Stimulated activated CD4-positive, alpha-beta T cell treated with anti-CD3 and anti-CD28 coated beads, Interleukin-4, amount 100 ng/mL, for 48 hours (primary cell): Measurements from ENCODE around the gene HBE1.
"Not testable (repeated sequence)": the region's sequence is repeated elsewhere in the genome, so short reads cannot be mapped to it uniquely, and the experiment has no call there.

Experiments
- DNase-seq, 2 donors: peaks; one replicate each; pipeline ENCODE4 v3.0.0-alpha.2; 2020; ENCODE audit warnings: low read depth in 2 of 2

The HBE1 gene

DNA sequence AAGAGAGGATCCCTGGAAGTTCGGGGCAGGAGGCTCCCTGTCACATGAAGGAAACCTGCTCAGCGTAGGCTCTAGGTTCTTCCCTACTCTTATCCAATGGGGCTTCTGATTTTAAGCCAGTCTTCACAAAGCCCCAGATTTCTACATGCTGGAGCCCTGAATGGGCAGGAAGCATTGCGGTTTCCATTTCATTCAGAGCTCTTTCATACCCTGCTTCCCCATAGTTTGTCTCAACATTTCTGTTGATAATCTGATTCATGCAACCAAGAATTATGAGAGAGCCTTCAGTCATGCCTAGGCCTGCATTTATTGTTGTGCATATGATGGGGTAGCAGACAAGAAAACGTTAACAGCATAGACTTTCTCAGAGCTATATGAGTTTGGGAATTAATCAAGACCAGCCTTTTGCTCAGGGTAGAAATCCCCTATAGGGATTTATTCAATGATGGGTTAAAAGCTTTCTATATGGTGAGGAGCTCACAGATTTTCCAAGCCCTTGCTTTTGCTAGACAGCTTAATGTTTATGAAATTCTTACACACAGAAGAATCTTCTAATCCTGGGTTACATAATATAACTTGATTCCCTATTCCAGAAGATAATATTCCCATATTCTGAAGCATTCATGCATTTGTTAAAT is 16.1 kb upstream of the HBE1 start:
- no peak for DNase-seq

DNA sequence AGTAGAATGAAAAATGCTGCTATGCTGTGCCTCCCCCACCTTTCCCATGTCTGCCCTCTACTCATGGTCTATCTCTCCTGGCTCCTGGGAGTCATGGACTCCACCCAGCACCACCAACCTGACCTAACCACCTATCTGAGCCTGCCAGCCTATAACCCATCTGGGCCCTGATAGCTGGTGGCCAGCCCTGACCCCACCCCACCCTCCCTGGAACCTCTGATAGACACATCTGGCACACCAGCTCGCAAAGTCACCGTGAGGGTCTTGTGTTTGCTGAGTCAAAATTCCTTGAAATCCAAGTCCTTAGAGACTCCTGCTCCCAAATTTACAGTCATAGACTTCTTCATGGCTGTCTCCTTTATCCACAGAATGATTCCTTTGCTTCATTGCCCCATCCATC is 14.9 kb upstream of the HBE1 start:
- no peak for DNase-seq

DNA sequence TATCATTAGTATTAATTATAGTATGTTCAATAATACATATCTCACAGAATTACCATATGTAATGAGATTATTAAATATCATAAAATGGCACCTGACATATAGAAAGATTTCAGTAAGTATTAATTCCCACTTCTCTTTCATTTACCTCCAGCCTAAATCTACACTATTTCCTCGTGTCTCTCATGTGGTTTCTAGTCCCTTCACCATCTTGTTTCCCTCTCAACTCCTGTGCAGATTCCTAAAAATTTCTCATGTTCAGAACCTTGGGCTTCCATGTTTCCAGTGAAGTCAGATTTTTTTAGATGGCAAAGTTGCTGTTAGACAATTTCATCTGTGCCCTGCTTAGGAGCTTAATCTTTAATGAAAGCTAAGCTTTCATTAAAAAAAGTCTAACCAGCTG is 14.1 kb upstream of the HBE1 start:
- no peak for DNase-seq

DNA sequence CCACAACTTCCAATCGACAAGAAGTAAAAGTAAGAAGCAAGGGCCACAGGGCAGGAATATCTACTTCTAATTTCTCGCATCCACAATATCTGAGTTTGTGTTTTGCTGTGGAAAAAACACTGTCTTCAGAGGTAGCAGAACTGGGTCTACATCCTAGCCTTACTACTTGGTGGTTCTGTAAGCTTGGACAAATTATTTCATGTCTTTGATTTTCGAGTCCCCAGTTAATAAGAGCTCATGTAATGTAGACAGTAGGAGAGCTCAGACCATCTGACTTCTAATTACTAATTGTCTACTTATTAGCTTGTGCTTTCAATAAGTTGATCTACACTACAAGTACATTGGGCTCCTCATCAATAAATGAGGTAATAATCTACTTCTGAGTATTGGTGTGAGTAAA is 13.3 kb upstream of the HBE1 start:
- DNase-seq, result no peak

DNA sequence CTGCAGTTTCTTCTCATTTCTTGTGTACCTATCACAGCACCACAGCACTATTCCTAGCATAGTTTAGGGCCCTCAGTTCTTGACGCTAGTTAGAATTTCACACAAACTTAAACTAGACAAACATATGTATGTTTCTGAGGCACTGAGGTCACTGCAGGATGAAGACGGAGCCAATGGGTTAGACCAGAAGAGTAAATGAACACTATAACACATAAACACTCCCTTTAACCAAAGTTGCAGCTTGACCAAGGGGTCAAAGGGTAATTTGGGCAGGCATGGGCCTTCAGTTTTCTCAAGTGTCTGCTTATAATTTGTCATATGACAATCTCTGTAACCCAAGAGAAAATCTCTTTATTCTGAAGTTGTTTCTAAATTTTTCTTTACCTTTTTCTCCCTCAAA is 12.9 kb upstream of the HBE1 start:
- no peak for DNase-seq

DNA sequence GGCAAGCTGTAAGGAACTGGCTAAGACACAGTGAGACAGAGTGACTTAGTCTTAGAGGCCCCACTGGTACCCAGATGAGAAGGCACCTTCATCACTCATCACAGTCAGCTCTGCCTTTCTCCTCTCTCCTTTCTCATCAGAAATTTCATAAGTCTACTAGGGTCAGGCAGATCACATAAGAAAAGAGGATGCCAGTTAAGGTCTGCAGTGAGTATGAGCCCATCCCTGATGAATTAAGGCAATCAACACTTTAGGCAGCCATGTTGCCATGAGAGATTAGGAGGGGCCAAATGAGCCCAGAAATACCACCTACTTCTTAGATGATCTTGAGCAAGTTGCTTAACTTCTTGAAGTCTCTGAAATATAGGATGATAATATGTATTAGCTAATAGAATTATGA is 11.9 kb upstream of the HBE1 start:
- no peak for DNase-seq

DNA sequence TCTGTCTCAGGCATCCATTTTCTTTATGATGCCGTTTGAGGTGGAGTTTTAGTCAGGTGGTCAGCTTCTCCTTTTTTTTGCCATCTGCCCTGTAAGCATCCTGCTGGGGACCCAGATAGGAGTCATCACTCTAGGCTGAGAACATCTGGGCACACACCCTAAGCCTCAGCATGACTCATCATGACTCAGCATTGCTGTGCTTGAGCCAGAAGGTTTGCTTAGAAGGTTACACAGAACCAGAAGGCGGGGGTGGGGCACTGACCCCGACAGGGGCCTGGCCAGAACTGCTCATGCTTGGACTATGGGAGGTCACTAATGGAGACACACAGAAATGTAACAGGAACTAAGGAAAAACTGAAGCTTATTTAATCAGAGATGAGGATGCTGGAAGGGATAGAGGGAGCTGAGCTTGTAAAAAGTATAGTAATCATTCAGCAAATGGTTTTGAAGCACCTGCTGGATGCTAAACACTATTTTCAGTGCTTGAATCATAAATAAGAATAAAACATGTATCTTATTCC is 10.9 kb upstream of the HBE1 start:
- peak; percentile 3 for DNase-seq

DNA sequence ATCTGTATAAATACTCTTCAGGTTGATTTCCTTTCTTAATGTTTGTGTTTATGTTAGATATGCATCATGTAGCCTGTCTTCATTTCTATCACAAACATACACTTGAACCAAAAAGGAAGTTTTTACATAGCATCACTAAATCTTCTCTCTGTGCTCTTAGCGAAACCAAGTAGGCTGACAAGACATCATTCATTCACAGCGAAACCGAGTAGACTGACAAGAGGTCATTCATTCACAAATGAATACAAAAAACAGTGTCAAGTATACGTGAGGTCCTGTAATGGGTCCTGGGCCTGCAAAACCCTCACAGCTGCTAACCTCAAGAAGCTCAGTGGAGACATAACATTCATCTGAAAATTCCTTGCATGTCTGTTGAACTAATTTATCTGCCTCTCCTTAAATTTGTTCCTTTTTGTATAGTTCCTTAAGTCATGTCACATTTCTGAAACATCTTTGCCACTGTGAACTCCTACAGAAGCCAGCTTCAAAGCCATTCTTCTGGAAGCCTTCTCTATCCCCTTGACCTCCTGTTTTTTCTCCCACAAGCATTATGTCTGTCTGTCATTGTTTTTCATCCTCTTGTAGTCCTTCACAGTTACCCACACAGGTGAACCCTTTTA is 9.8 kb upstream of the HBE1 start:
- no peak for DNase-seq

DNA sequence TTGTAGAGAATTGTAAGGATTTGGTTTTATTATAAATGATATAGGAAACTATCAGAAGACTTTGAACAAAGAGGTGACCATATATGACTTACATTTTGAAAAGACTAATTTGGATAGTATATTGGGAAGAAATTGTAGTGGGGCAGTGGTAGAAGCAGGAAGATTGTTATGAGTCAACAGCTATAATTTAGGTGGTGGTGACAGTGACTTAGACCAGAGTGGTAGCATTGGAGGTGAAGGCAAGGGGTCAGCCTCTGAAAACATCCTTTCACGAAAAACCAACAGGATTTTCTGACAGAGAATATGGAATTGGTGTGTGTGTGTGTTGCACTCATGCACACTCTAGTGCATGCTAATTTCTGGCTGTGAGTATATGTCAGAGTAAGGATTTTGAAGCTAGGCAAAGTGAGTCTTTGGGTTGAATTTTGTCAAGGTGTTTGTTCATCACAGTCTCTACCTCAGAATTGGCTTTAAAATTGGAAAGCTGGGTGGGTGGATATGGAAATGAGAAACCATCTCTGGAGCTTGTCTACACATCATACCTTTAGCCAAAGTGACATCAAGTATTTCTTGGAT is 8.2 kb upstream of the HBE1 start:
- DNase-seq, result no peak

DNA sequence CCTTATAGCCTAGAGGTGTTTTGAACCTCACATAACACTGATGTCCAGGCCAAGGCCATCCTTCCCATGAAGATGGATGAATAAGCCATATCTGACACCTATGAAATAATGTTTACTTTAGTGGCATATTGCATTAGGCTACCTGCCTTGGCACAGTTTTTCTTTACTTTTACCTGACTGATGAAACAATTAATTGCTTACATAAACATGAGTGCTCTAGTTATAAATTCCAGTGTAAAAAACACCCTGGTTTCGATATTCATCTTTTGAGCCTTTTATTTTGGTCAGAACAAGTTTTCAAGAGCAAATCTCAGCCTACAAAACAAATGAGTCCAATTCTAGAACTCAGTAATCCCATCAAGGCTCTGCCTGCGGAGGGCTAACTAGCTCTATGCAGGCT is 7.0 kb upstream of the HBE1 start:
- no peak for DNase-seq

DNA sequence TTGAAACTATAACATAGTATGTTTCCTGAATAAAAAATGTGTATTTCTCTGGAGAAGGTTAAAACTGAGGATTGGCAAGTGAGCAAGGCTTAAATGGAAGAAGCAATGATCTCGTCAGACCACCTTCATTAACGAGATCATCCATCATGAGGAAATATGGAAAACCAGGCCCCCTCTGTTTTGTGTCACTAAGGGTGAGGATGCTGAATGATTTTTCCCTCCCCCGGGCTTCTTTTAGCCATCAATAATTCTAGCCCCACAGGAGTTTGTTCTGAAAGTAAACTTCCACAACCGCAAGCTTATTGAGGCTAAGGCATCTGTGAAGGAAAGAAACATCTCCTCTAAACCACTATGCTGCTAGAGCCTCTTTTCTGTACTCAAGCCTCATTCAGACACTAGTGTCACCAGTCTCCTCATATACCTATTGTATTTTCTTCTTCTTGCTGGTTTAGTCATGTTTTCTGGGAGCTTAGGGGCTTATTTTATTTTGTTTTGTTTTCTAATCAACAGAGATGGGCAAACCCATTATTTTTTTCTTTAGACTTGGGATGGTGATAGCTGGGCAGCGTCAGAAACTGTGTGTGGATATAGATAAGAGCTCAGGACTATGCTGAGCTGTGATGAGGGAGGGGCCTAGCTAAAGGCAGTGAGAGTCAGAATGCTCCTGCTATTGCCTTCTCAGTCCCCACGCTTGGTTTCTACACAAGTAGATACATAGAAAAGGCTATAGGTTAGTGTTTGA is 5.8 kb upstream of the HBE1 start:
- no peak for DNase-seq

DNA sequence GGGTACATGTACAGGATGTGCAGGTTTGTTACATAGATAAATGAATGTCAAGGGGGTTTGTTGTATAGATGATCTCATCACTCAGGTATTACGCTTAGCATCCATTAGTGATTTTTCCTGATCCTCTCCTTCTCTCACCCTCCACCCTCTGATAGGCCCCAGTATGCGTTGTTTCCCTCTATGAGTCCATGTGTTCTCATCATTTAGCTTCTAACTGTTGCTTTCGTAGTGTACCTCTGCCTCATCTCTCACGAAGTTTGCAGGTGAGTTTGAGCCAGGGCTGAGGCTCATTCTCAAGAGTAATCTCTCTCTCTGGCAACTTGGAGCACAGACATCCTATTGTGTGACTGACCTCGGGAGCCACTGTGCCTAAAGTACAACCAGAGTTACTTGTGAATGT is 4.7 kb upstream of the HBE1 start:
- no peak for DNase-seq

DNA sequence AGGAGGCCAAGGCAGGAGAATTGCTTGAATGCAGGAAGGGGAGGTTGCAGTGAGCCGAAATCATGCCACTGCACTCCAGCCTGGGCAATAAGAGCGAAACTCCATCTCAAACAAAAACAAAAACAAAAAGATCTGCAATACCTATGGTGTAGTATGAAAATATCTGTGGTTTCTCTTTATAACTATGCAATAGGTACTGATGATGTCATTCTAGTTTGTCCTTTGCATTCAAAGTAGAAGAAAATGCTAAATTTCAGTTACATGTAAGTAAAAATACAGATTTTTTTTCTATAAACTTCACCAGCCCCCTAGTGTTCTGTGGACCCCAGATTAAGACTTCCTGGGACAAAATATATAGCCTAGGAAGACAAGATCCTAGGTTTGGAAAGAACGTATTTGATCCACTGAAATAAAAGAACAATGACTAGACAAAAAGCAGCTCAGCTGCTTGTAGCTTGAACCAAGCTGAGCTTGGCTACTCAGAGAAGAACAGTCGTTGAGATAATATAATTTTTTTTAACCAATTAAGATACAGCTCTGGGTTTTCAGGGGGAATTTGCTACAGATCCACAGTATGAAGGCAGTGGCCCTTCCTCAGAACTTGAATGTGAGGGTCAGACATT is 2.8 kb upstream of the HBE1 start:
- no peak for DNase-seq

DNA sequence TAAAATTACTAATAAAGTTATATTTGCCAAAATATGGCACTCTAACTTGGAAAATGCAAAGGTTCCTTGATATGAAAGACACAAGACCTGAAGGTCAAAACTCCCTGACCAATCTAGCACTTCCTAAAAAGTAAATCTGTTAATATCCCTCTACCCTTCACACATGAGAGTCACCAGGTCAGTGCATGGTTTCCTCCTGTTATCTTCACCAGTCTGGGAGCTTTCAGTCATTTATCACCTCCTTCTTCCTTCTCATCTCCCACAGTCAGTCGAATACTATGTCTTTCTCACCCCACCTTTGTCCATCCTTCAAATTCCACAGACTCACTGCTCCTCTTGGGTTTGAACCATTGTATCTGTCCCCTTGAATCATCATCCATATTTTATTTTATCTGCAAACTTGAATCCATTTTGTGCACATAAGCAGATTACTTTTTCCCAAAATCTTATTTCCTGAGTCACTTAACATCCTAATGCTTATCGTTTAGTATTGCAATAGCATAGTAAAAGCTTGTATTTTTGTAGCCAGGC is 2.6 kb downstream of the HBE1 start:
- no peak for DNase-seq

DNA sequence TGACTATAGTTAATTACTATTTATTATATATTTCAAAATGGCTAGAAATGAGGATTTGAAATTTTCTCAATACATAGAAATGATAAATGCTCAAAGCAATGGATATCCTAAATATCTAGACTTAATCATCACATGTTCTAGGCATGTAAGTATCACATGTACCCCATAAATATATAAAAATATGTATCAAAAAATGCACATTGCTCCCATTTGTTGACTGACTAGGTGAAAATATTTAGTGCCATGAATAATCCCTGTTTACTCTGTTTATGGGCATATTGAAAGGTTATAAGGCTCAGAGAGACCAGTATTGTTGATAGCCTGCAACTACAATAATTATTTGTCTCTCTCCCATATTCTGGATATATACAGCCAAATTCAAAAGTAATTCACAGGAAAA is 3.1 kb downstream of the HBE1 start:
- DNase-seq, result no peak

DNA sequence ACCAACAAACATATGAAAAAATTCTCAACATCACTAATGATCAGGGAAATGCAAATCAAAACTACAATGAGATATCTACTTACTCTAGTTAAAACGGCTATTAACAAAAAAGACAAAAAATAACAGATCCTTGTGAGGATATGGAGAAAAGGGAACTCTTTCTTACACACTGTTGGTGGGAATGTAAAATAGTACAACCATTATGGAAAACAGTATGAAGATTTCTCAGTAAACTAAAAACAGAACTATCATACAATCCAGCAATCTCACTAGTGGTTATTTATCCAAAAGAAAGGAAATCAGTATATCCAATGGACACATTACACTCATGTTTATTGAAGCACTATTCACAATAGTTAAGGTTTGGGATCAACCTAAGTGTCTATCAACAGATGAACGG is 3.9 kb downstream of the HBE1 start:
- no peak for DNase-seq

DNA sequence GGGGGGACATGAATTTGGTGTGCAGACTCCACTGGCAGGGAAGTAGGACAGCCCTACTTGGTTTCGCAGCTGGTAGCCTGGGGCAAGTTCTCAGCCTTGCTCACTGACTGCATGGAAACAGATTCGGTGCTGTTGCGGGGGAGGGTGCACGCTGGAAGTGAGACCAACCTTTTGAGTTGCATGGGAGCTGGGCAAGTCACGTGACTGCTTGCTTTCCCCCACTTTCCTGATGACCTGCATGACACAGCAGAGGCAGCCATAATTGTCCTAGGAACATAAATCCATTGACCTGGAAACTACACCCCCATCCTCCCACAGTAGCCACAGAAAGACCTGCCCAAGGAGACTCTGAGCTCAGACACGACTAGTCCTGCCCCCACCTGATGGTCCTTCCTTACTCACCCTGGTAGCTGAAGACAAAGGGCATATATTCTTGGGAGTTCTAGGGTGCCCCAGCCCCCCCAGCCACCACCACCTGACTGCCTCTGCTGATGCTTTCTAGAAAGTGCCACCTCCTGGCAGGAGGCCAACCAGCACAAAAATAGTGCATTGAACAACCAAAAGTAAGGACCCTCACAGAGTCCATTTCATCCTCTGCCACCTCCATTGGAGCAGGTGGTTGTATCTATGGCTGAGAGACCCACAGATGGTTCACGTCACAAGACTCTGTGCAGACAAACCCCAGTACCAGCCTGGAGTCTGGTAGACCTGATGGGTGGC is 11.0 kb downstream of the HBE1 start:
- no peak for DNase-seq

DNA sequence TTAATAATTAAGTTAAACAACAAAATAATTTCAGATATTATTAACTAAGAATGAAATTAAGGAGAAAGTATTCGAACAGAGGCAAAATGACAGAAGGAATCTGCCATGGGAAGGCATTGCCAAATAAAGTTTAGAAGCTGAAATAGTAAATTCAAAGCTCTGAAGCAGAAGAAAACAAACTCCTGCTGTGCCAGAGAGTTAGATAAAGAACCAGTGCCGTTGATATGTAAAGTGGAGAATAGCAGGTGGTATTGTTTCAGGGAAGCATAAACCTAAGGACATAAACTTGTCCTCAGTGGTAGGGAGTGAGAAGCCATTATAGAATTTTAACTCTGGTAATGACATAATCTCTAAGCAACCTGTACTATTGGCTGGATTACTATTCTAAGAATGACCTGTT is 12.4 kb downstream of the HBE1 start:
- DNase-seq, result no peak

DNA sequence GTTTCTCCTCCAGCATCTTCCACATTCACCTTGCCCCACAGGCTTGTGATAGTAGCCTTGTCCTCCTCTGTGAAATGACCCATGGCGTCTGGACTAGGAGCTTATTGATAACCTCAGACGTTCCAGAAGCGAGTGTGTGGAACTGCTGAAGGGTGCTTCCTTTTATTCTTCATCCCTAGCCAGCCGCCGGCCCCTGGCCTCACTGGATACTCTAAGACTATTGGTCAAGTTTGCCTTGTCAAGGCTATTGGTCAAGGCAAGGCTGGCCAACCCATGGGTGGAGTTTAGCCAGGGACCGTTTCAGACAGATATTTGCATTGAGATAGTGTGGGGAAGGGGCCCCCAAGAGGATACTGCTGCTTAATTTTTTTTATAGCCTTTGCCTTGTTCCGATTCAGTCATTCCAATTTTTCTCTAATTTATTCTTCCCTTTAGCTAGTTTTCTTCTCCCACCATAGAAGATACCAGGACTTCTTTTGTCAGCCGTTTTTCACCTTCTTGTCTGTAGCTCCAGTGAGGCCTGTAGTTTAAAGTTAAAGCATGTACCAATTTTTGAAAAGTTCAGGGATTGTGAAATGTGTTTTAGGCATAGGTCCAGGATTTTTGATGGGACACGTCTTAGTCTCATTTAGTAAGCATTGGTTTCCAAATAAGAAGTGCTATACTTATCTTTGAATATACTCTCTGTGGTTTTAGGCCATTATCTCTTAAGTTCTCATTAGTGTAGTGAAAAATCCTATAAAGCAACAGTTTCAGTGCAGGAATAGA is 14.9 kb downstream of the HBE1 start, which contains the start of gene HBG2:
HBG2 (minus strand) TSS at position 136 of the 768 bp plus-strand sequence; CDS start at position 83, 53 bp downstream.
- DNase-seq, result not testable (repeated sequence)

DNA sequence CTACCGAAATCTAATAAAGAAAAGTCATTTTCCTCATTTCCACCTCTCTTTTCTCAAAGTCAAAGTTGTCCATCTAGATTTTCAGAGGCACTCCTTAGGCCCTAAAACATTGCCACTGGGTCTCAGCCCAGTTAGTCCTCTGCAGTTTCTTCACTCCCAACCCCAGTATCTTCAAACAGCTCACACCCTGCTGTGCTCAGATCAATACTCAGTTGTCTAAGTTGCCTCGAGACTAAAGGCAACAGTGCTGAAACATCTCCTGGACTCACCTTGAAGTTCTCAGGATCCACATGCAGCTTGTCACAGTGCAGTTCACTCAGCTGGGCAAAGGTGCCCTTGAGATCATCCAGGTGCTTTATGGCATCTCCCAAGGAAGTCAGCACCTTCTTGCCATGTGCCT is 15.7 kb downstream of the HBE1 start:
- not testable (repeated sequence) for DNase-seq
